Measurements from ENCODE around the gene CLDN22.

DNA sequence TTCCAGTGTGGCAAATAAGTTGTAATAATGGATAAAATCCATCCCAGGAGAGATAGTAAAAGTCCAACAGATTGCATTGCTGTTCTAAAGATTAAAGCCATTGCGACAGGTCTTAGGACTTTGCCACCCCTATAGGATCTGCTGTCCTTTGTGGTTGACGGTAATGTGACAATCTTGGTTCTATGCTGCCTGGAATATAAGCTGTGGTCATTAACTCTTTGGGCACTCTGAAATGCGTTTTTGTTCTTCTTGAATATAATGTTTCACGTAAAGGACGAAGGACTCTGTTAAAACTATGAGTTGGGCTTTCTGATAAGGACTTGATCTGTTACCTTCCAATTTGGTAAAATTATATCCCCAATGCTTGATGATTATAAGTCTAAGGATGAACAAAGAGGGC, 2.2 kb upstream of the CLDN22 start, which contains the start of gene CLDN24:
- no peak for TF ChIP-seq POLR2A (IDR thresholded peaks at IDR 0.05)
- TF ChIP-seq, protein P1, sequence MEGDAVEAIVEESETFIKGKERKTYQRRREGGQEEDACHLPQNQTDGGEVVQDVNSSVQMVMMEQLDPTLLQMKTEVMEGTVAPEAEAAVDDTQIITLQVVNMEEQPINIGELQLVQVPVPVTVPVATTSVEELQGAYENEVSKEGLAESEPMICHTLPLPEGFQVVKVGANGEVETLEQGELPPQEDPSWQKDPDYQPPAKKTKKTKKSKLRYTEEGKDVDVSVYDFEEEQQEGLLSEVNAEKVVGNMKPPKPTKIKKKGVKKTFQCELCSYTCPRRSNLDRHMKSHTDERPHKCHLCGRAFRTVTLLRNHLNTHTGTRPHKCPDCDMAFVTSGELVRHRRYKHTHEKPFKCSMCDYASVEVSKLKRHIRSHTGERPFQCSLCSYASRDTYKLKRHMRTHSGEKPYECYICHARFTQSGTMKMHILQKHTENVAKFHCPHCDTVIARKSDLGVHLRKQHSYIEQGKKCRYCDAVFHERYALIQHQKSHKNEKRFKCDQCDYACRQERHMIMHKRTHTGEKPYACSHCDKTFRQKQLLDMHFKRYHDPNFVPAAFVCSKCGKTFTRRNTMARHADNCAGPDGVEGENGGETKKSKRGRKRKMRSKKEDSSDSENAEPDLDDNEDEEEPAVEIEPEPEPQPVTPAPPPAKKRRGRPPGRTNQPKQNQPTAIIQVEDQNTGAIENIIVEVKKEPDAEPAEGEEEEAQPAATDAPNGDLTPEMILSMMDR (IDR thresholded peaks at IDR 0.05) = no peak

Measured in heart left ventricle (tissue), 13 donors.